T-cell (primary cell): ENCODE data around the gene IQCH. TPM values are rescaled to one million over a fixed set of nuclear protein-coding genes. Genes with fewer than 3 reads are reported as not detected.

Experiments used
- ATAC-seq, 4 experiments: fragments of 200-7000 bp in 3 of 4; fragments of 150-1000 bp in 1 of 4; cut with Tn5 transposase; replicated peaks in 1 of 4; 1 replicate in 3 of 4; 2 replicates in 1 of 4; pipeline ENCODE4 v1.10.0; 2021; ENCODE audit warnings: moderate library complexity in 3 of 4, mild to moderate bottlenecking in 2 of 4, moderate number of reproducible peaks in 1 of 4
- CTCF ChIA-PET, 2 donors: fragments of 300-600 bp; sonication (Branson Sonifier 250); formaldehyde crosslinking; loops; one replicate each; lab custom pipeline; 2022; ENCODE audit warnings: antibody characterized with exemption in 2 of 2; lab: Charles Lee
- POLR2A ChIA-PET, 2 donors: fragments of 300-600 bp; sonication (Branson Sonifier 250); formaldehyde crosslinking; loops; one replicate each; lab custom pipeline; 2022; ENCODE audit warnings: antibody characterized with exemption in 2 of 2; lab: Charles Lee
- DNase-seq, 35 experiments: peaks; one replicate each; pipeline versions ENCODE4 v3.0.0 to v3.0.0-alpha.2; 2013 to 2023
- H3K27ac ChIP-seq: one replicate; pipeline ENCODE4 v1.5.1; 2013; ENCODE audit warnings: low read length
- H3K27me3 ChIP-seq, 2 experiments: replicated peaks in 1 of 2; 1 replicate in 1 of 2; 2 replicates in 1 of 2; pipeline versions ENCODE4 v1.6.1 to v1.7.0; 2013; ENCODE audit warnings: low read length in 1 of 2, mixed read lengths in 1 of 2; ENCODE audit not compliant: control insufficient read depth in 2 of 2, insufficient read depth in 2 of 2; ENCODE audit errors: extremely low read depth in 1 of 2
- H3K36me3 ChIP-seq, 2 donors: 1 replicate in 1 of 2; 2 replicates in 1 of 2; pipeline versions ENCODE4 v1.6.1 to v1.7.0; 2013; ENCODE audit warnings: low read length in 1 of 2; ENCODE audit not compliant: control insufficient read depth in 2 of 2, insufficient read depth in 1 of 2; ENCODE audit errors: extremely low read depth in 1 of 2
- H3K4me1 ChIP-seq, 2 experiments: 1 replicate in 1 of 2; 2 replicates in 1 of 2; pipeline versions ENCODE4 v1.6.1 to v1.7.0; 2013; ENCODE audit warnings: low read length in 2 of 2, mixed read lengths in 1 of 2; ENCODE audit not compliant: insufficient read depth in 2 of 2, control insufficient read depth in 1 of 2; ENCODE audit errors: extremely low read depth in 1 of 2
- H3K4me3 ChIP-seq, 2 donors: 1 replicate in 1 of 2; 2 replicates in 1 of 2; pipeline versions ENCODE4 v1.5.1 to v1.7.0; 2013; ENCODE audit warnings: mild to moderate bottlenecking in 2 of 2, low read length in 1 of 2, moderate library complexity in 1 of 2; ENCODE audit not compliant: control insufficient read depth in 1 of 2; ENCODE audit errors: extremely low read depth in 1 of 2
- H3K9me3 ChIP-seq: 2 replicates; pipeline ENCODE4 v1.7.0; 2013
- H3K27ac Mint-ChIP-seq, 2 donors: one replicate each; pipeline ENCODE4 v1.8.0; 2020 to 2021; ENCODE audit warnings: mild to moderate bottlenecking in 2 of 2, mixed read lengths in 2 of 2
- H3K27me3 Mint-ChIP-seq, 2 donors: one replicate each; pipeline ENCODE4 v1.8.0; 2021 to 2022; ENCODE audit warnings: mixed read lengths in 2 of 2
- H3K36me3 Mint-ChIP-seq: one replicate; pipeline ENCODE4 v1.8.0; 2021; ENCODE audit warnings: mixed read lengths
- H3K4me1 Mint-ChIP-seq, 3 donors: one replicate each; pipeline ENCODE4 v1.8.0; 2020 to 2022; ENCODE audit warnings: mixed read lengths in 3 of 3, mild to moderate bottlenecking in 1 of 3
- H3K4me3 Mint-ChIP-seq, 3 donors: one replicate each; pipeline ENCODE4 v1.8.0; 2020 to 2022; ENCODE audit warnings: mild to moderate bottlenecking in 3 of 3, mixed read lengths in 3 of 3, moderate library complexity in 3 of 3
- H3K9me3 Mint-ChIP-seq, 3 donors: one replicate each; pipeline ENCODE4 v1.8.0; 2020 to 2022; ENCODE audit warnings: mixed read lengths in 3 of 3
- WGBS: methylation state at CpG from one replicate; pipeline ENCODE4 v1.1.5; 2013; ENCODE audit warnings: missing lambda C conversion rate; ENCODE audit not compliant: insufficient coverage; 5-methylcytosine and 5-hydroxymethylcytosine counted together
- total RNA-seq, 35 experiments: library from RNA in 6 of 35; stranded (reverse) in 6 of 35; fragments of 120-200 nt in 1 of 35; gene quantifications; one replicate each; pipeline versions ENCODE4 v1.2.1 to v1.2.4 and lab custom pipeline; 2013 to 2026

The IQCH gene
- total RNA-seq, 5 donors from 2014 or later (not counting 1 experiment from before 2014, with no cell fraction given), result 0.43 to 2.6 (median 1.3) TPM

DNA sequence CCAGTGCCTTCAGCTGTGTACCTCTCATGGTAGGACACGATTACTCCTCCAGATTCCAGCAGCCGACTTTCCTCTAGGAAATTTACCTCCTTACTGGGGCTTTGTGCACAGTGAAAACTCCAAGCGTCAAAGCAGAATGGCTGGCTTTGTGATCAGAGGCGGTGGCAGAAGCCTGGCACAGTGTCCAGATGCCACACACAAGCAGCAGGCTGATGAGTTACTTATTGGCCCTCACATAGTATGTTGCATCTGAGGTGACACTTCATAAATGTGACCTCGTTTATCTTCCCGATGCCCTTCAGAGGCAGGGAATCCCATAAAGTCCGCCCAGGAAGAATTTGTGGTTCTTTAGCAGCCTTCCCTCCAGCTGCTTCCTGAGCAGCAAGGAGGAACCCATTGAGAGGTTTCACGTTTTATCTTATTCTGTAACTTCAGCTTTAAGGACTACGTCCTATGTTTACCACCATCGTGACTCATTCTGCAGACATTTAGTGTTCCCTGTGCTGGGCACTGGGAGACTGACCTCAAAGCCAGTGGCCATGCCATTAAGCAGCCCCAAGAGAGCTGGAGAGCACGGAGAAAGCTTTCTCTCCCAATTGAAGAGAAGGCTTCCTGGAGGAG is 159.3 kb downstream of the IQCH start:
- no peaks in the 10 kb centered on the region for H3K27me3 ChIP-seq
- H3K36me3 ChIP-seq, result no peaks in the 10 kb centered on the region
- Mint-ChIP-seq H3K27ac (no peak overlapping the region), H3K36me3 (peaks cover 28% of the 10 kb centered on the region), H3K9me3 (no peaks in the 10 kb centered on the region), H3K4me1 (peaks cover 0 to 5% (median 0%) of the 10 kb centered on the region in 3 donors), H3K4me3 (no peak overlapping the region), H3K27me3 (no peaks in the 10 kb centered on the region)
- WGBS, result 58% methylated on average over 9 of the region's 11 CpGs
- ChIA-PET CTCF (no interaction called here), POLR2A (interaction anchor here in 1 of 2 donors (0.7 kb wide), 1 partner anchor 94 kb away, joined by 5 read pairs; no protein-coding TSS in a partner anchor)
- H3K27ac ChIP-seq, result no peak overlapping the region
- H3K4me3 ChIP-seq, result no peak overlapping the region
- H3K9me3 ChIP-seq, result no peaks in the 10 kb centered on the region
- ATAC-seq, result no peak
- H3K4me1 ChIP-seq, result no peaks in the 10 kb centered on the region
- DNase-seq, result no peak

DNA sequence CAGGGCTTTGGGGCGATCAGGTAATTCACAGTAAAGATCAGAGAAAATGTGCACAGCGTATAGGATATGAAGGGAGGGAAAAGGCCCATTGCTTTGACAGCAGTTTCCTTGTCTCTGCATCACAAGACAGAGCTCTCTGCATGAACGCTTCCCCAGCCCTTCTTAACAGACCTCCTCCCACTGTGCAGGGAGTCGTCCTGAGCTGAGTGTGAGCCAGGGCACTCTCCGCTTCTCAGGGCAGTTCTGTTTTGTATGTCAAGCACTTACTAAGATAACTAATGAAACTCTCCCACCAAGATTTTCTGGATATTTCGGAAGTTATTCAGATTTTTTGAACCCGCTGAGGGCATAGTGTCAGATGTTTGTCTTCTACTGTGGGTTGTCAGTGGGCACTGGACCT is 160.6 kb downstream of the IQCH start:
- 100% methylated on average over 2 of the region's 7 CpGs for WGBS
- no peaks in the 10 kb centered on the region for H3K9me3 ChIP-seq

DNA sequence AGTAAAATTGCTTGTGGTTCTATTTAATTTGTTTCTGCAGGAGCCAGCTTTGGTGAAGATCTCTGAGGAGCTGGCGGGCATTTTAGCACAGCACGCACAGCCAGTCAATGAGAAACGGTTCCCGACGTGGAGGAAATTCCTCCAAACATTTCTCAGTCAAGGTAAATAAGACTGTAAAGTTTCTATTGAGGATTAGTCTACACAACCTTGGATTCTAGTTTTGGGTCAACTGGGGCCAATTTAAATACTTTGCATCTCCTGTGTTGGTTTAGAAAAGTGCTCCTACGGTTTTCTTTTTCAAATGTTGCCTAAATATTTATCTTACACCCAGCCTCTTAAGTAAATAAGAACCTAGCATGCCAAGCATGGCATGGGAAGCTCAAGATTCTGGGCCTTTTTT is 162.3 kb downstream of the IQCH start:
- ChIA-PET POLR2A (no interaction called here), CTCF (no interaction called here)
- no peaks in the 10 kb centered on the region for H3K27me3 ChIP-seq
- no peaks in the 10 kb centered on the region for H3K4me1 ChIP-seq
- no peak overlapping the region for H3K4me3 Mint-ChIP-seq
- DNase-seq (no peak), ATAC-seq (no peak)
- H3K4me3 ChIP-seq, result no peak overlapping the region
- H3K36me3 Mint-ChIP-seq, result peaks cover 23% of the 10 kb centered on the region
- H3K9me3 Mint-ChIP-seq, result no peaks in the 10 kb centered on the region
- no peaks in the 10 kb centered on the region for H3K9me3 ChIP-seq
- peaks cover 0 to 5% (median 0%) of the 10 kb centered on the region in 3 donors for H3K4me1 Mint-ChIP-seq
- no peak overlapping the region for H3K27ac ChIP-seq
- H3K27ac Mint-ChIP-seq, result no peak overlapping the region
- H3K36me3 ChIP-seq, result no peaks in the 10 kb centered on the region
- H3K27me3 Mint-ChIP-seq, result no peaks in the 10 kb centered on the region
- WGBS, result no CpG with 5 or more reads among the region's 6 CpGs

More for the DNA sequence above, 160.6 kb downstream of the IQCH start:
- CTCF ChIA-PET, result no interaction called here
- Mint-ChIP-seq H3K36me3 (peaks cover 28% of the 10 kb centered on the region), H3K4me1 (peaks cover 0 to 5% (median 0%) of the 10 kb centered on the region in 3 donors), H3K9me3 (no peaks in the 10 kb centered on the region), H3K27me3 (no peaks in the 10 kb centered on the region), H3K27ac (no peak overlapping the region), H3K4me3 (no peak overlapping the region)
- no peak overlapping the region for H3K4me3 ChIP-seq
- DNase-seq (no peak), ATAC-seq (no peak)
- POLR2A ChIA-PET, result no interaction called here
- H3K4me1 ChIP-seq, result no peaks in the 10 kb centered on the region
- H3K27me3 ChIP-seq, result no peaks in the 10 kb centered on the region
- H3K27ac ChIP-seq, result no peak overlapping the region
- H3K36me3 ChIP-seq, result no peaks in the 10 kb centered on the region

DNA sequence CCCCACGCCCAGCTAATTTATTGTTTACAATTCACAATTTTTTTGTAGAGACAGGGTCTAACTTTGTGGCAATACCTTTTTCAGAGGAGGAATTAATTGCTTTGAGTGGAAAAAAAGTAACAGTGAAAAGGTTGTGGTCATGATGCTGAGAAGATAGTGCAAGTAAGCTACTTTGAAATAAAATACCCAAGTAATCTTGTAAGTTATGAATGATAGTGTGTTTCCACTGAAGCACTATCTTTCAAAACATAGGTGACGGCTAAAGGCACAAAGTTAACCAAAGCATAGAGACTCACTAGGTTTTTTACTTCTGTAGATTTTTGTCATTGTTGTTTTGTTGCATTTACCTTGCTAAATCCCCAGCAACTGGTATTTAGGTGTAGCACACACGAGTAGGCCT is 165.1 kb downstream of the IQCH start:
- Histone ChIP-seq H3K4me3 (no peak overlapping the region), H3K4me1 (no peaks in the 10 kb centered on the region), H3K36me3 (no peaks in the 10 kb centered on the region), H3K27me3 (no peaks in the 10 kb centered on the region), H3K9me3 (no peaks in the 10 kb centered on the region), H3K27ac (no peak overlapping the region)
- Mint-ChIP-seq H3K27ac (no peak overlapping the region), H3K9me3 (no peaks in the 10 kb centered on the region), H3K4me3 (no peak overlapping the region), H3K27me3 (no peaks in the 10 kb centered on the region), H3K36me3 (peaks cover 8% of the 10 kb centered on the region), H3K4me1 (no peaks in the 10 kb centered on the region)
- no peak for DNase-seq
- ChIA-PET CTCF (no interaction called here), POLR2A (no interaction called here)
- ATAC-seq, result no peak
- no CpG with 5 or more reads among the region's 3 CpGs for WGBS

DNA sequence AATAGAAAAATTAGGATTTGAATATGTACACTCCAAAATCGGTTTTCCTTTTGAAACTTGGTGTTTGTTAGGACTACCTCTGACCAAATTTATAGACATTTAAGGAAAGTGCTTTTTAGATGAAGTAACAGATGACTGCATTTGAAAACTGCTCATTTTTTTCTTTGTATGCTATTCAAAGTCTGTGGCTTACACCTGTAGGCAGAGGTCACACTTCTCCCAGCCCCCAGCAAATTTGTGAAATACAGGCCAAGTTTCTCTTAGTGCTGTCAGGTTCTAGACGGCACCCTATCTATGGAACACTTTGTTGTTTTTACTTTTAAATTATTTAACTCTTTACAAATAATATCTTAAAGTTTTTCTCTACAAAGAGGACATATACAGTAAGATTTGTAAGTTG is 165.6 kb downstream of the IQCH start:
- H3K9me3 ChIP-seq, result no peaks in the 10 kb centered on the region
- WGBS, result no CpG with 5 or more reads among the region's 2 CpGs

DNA sequence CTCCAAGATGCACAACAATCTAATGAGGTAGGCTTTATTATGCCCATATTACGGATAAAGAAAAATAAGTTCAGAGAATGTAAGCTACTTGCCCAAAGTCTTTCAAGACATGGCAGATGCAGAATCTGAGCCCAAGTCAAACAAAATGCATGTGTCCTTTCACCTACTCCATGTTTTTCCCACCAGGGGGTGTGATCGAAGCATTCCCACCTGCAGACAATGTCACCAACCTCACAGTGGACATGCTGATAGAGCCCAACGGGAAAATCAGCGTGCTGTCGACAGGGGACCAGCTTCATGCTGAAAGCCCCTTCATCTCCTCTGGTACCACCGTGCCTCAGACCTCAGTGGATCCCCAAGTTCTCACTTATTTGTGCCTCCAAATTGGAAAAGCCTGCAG is 166.5 kb downstream of the IQCH start:
- H3K4me1 Mint-ChIP-seq, result no peaks in the 10 kb centered on the region
- CTCF ChIA-PET, result no interaction called here

More for the DNA sequence above, 165.6 kb downstream of the IQCH start:
- no peak overlapping the region for H3K4me3 Mint-ChIP-seq
- H3K27ac ChIP-seq, result no peak overlapping the region
- H3K36me3 ChIP-seq, result no peaks in the 10 kb centered on the region
- H3K4me1 ChIP-seq, result no peaks in the 10 kb centered on the region
- H3K36me3 Mint-ChIP-seq, result peaks cover 6% of the 10 kb centered on the region
- ATAC-seq (no peak), DNase-seq (no peak)
- no peaks in the 10 kb centered on the region for H3K27me3 ChIP-seq
- no peaks in the 10 kb centered on the region for H3K9me3 Mint-ChIP-seq
- H3K4me3 ChIP-seq, result no peak overlapping the region
- no peak overlapping the region for H3K27ac Mint-ChIP-seq
- no peaks in the 10 kb centered on the region for H3K27me3 Mint-ChIP-seq
- CTCF ChIA-PET, result no interaction called here
- no peaks in the 10 kb centered on the region for H3K4me1 Mint-ChIP-seq
- POLR2A ChIA-PET, result no interaction called here

More for the DNA sequence above, 166.5 kb downstream of the IQCH start:
- Mint-ChIP-seq H3K36me3 (peaks cover 6% of the 10 kb centered on the region), H3K27me3 (no peaks in the 10 kb centered on the region), H3K9me3 (no peaks in the 10 kb centered on the region), H3K4me3 (no peak overlapping the region), H3K27ac (no peak overlapping the region)
- H3K9me3 ChIP-seq, result no peaks in the 10 kb centered on the region
- DNase-seq, result no peak
- no peak for ATAC-seq
- 100% methylated on average over 3 of the region's 6 CpGs for WGBS
- POLR2A ChIA-PET, result no interaction called here
- H3K4me1 ChIP-seq, result no peaks in the 10 kb centered on the region
- H3K36me3 ChIP-seq, result no peaks in the 10 kb centered on the region
- H3K27ac ChIP-seq, result no peak overlapping the region
- H3K27me3 ChIP-seq, result no peaks in the 10 kb centered on the region
- H3K4me3 ChIP-seq, result no peak overlapping the region
